ENCODE results near the gene MYCBP2.

The MYCBP2 gene

GRCh38 chr13:77150651-77151050 lies 176.2 kb downstream of the MYCBP2 start:
- DNase-seq (ENCODE audit: low read depth in 2 of 2) = no peak
- no peak overlapping the region for H3K4me3 ChIP-seq (replicated peaks in 1 of 2; ENCODE audit: low read depth in 2 of 2, low read length in 2 of 2)
- TF ChIP-seq, protein P1, sequence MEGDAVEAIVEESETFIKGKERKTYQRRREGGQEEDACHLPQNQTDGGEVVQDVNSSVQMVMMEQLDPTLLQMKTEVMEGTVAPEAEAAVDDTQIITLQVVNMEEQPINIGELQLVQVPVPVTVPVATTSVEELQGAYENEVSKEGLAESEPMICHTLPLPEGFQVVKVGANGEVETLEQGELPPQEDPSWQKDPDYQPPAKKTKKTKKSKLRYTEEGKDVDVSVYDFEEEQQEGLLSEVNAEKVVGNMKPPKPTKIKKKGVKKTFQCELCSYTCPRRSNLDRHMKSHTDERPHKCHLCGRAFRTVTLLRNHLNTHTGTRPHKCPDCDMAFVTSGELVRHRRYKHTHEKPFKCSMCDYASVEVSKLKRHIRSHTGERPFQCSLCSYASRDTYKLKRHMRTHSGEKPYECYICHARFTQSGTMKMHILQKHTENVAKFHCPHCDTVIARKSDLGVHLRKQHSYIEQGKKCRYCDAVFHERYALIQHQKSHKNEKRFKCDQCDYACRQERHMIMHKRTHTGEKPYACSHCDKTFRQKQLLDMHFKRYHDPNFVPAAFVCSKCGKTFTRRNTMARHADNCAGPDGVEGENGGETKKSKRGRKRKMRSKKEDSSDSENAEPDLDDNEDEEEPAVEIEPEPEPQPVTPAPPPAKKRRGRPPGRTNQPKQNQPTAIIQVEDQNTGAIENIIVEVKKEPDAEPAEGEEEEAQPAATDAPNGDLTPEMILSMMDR (IDR thresholded peaks at IDR 0.05; ENCODE audit: low read depth, low read length) = no peak

GRCh38 chr13:77143431-77143830 lies 183.5 kb downstream of the MYCBP2 start:
- TF ChIP-seq, protein P1 (IDR thresholded peaks at IDR 0.05; ENCODE audit: low read depth, low read length) = no peak
- peak; percentile 29 to 72 for DNase-seq (ENCODE audit: low read depth in 2 of 2)

GRCh38 chr13:77139306-77139705 lies 187.6 kb downstream of the MYCBP2 start:
- DNase-seq (ENCODE audit: low read depth in 2 of 2) = peak in 1 of 2 donors; percentile 4
- TF ChIP-seq, protein P1 (IDR thresholded peaks at IDR 0.05; ENCODE audit: low read depth, low read length) = no peak
- no peak overlapping the region for H3K4me3 ChIP-seq (replicated peaks in 1 of 2; ENCODE audit: low read depth in 2 of 2, low read length in 2 of 2)

More at GRCh38 chr13:77143431-77143830, 183.5 kb downstream of the MYCBP2 start:
- H3K4me3 ChIP-seq (replicated peaks in 1 of 2; ENCODE audit: low read depth in 2 of 2, low read length in 2 of 2) = no peak overlapping the region

GRCh38 chr13:77138813-77139212 lies 188.1 kb downstream of the MYCBP2 start:
- TF ChIP-seq, protein P1 (IDR thresholded peaks at IDR 0.05; ENCODE audit: low read depth, low read length) = no peak
- DNase-seq (ENCODE audit: low read depth in 2 of 2) = no peak
- H3K4me3 ChIP-seq (replicated peaks in 1 of 2; ENCODE audit: low read depth in 2 of 2, low read length in 2 of 2) = no peak overlapping the region

DNA sequence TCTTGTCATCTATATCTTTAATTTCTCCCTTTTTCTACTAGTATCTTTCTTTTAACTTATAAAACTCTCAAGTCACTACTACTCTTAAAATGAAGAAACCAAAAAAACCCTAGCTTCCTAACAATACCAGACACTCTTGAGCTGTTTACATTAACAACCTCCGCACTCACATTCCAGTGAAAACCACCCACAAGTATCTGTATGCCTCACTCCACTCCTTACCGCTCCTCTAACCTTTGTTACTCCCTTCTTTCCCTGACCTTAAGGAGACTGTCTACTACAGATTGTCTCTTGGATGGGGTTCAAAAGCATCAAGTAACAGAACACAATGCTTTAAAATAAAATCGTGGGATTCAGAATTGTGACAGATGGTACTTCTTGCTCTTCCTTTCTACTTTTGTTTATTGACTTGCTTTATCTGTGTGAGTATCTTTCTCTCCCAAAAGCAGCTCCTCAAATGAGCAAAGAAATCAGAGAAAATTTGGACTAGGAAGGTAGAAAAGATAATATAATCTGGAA lies 189.9 kb downstream of the MYCBP2 start:
- TF ChIP-seq, protein P1 (IDR thresholded peaks at IDR 0.05; ENCODE audit: low read depth, low read length) = no peak
- no peak overlapping the region for H3K4me3 ChIP-seq (replicated peaks in 1 of 2; ENCODE audit: low read depth in 2 of 2, low read length in 2 of 2)
- peak; percentile 59 to 65 for DNase-seq (ENCODE audit: low read depth in 2 of 2)

GRCh38 chr13:77124423-77124822 lies 202.5 kb downstream of the MYCBP2 start:
- DNase-seq (ENCODE audit: low read depth in 2 of 2) = peak in 1 of 2 donors; percentile 7
- TF ChIP-seq, protein P1 (IDR thresholded peaks at IDR 0.05; ENCODE audit: low read depth, low read length) = no peak

GRCh38 chr13:77118134-77118533 lies 208.8 kb downstream of the MYCBP2 start:
- DNase-seq (ENCODE audit: low read depth in 2 of 2) = no peak
- H3K4me3 ChIP-seq (replicated peaks in 1 of 2; ENCODE audit: low read depth in 2 of 2, low read length in 2 of 2) = no peak overlapping the region
- TF ChIP-seq, protein P1 (IDR thresholded peaks at IDR 0.05; ENCODE audit: low read depth, low read length) = no peak

More at GRCh38 chr13:77124423-77124822, 202.5 kb downstream of the MYCBP2 start:
- no peak overlapping the region for H3K4me3 ChIP-seq (replicated peaks in 1 of 2; ENCODE audit: low read depth in 2 of 2, low read length in 2 of 2)
